Peyer's patch (tissue), 4 donors: ENCODE data around the gene RNF123. TPM values are rescaled to one million over a fixed set of nuclear protein-coding genes. Genes with fewer than 3 reads are reported as not detected.

Experiments
- DNase-seq, 3 donors: peaks; one replicate each; pipeline ENCODE4 v3.0.0-alpha.2; 2017 to 2019
- H3K27ac ChIP-seq, 4 donors: fragments of 200-600 bp; sonication (generic); one replicate each; pipeline ENCODE4 v1.5.1; 2016 to 2019
- H3K27me3 ChIP-seq, 2 donors: fragments of 200-600 bp; sonication (generic); one replicate each; pipeline ENCODE4 v1.5.1; 2019
- H3K36me3 ChIP-seq, 3 donors: fragments of 200-600 bp; sonication (generic); one replicate each; pipeline ENCODE4 v1.5.1; 2016 to 2019
- H3K4me1 ChIP-seq, 4 donors: fragments of 200-600 bp; sonication (generic); one replicate each; pipeline ENCODE4 v1.5.1; 2016 to 2019
- H3K4me3 ChIP-seq, 4 donors: fragments of 200-600 bp; sonication (generic); 1 replicate in 3 of 4; 2 replicates in 1 of 4; pipeline ENCODE4 v1.5.1; 2016 to 2019; ENCODE audit warnings: mild to moderate bottlenecking in 1 of 4
- H3K9me3 ChIP-seq, 4 donors: fragments of 200-600 bp; sonication (generic); one replicate each; pipeline ENCODE4 v1.5.1; 2016 to 2019; ENCODE audit warnings: mild to moderate bottlenecking in 1 of 4
- POLR2A ChIP-seq, 2 donors: fragments of 450-650 bp; IDR thresholded peaks; one replicate each; pipeline ENCODE4 v1.5.1; 2017; ENCODE audit warnings: antibody characterized with exemption in 2 of 2, mild to moderate bottlenecking in 2 of 2, moderate library complexity in 2 of 2
- total RNA-seq, 4 donors: library from RNA; depleted of rRNA; stranded (reverse); fragments of >200 nt; gene quantifications; one replicate each; pipeline ENCODE4 v1.1.0, GENCODE V29; 2016
- TF ChIP-seq, protein P1 (sequence below), 6 experiments: fragments of 450-650 bp in 4 of 6; fragments of 200-600 bp in 2 of 6; sonication (generic) in 1 of 6; IDR thresholded peaks; one replicate each; pipeline ENCODE4 v1.5.1; 2017 to 2019; ENCODE audit warnings: antibody characterized with exemption in 6 of 6, mild to moderate bottlenecking in 3 of 6, moderate library complexity in 1 of 6

The RNF123 gene
- total RNA-seq, 4 donors from 2014 or later: 74.3 to 101 (median 84.3) TPM

- Histone ChIP-seq H3K27ac (no peak overlapping the region), H3K36me3 (peaks cover 0 to 44% (median 0%) of the 10 kb centered on the region in 3 donors), H3K9me3 (no peaks in the 10 kb centered on the region), H3K4me3 (no peak overlapping the region), H3K27me3 (no peaks in the 10 kb centered on the region), H3K4me1 (no peaks in the 10 kb centered on the region)
- TF ChIP-seq, protein P1, sequence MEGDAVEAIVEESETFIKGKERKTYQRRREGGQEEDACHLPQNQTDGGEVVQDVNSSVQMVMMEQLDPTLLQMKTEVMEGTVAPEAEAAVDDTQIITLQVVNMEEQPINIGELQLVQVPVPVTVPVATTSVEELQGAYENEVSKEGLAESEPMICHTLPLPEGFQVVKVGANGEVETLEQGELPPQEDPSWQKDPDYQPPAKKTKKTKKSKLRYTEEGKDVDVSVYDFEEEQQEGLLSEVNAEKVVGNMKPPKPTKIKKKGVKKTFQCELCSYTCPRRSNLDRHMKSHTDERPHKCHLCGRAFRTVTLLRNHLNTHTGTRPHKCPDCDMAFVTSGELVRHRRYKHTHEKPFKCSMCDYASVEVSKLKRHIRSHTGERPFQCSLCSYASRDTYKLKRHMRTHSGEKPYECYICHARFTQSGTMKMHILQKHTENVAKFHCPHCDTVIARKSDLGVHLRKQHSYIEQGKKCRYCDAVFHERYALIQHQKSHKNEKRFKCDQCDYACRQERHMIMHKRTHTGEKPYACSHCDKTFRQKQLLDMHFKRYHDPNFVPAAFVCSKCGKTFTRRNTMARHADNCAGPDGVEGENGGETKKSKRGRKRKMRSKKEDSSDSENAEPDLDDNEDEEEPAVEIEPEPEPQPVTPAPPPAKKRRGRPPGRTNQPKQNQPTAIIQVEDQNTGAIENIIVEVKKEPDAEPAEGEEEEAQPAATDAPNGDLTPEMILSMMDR (IDR thresholded peaks at IDR 0.05): no peak
- TF ChIP-seq POLR2A (IDR thresholded peaks at IDR 0.05): no peak
- DNase-seq: no peak
Observed at GRCh38 chr3:49709852-49710251, 20.5 kb downstream of the RNF123 start.

- Histone ChIP-seq H3K4me1 (no peaks in the 10 kb centered on the region), H3K36me3 (peaks cover 0 to 41% (median 0%) of the 10 kb centered on the region in 3 donors), H3K27me3 (no peaks in the 10 kb centered on the region), H3K9me3 (no peaks in the 10 kb centered on the region), H3K4me3 (no peak overlapping the region), H3K27ac (no peak overlapping the region)
- DNase-seq: no peak
- TF ChIP-seq, protein P1 (IDR thresholded peaks at IDR 0.05): no peak
- TF ChIP-seq POLR2A (IDR thresholded peaks at IDR 0.05): no peak
Observed at GRCh38 chr3:49711489-49711888, 22.1 kb downstream of the RNF123 start.

GRCh38 chr3:49712166-49712565 lies 22.8 kb downstream of the RNF123 start:
- Histone ChIP-seq H3K4me3 (no peak overlapping the region), H3K27ac (no peak overlapping the region), H3K36me3 (peaks cover 0 to 37% (median 0%) of the 10 kb centered on the region in 3 donors), H3K27me3 (no peaks in the 10 kb centered on the region), H3K9me3 (no peaks in the 10 kb centered on the region), H3K4me1 (no peaks in the 10 kb centered on the region)
- no peak for DNase-seq
- TF ChIP-seq, protein P1 (IDR thresholded peaks at IDR 0.05): no peak
- no peak for TF ChIP-seq POLR2A (IDR thresholded peaks at IDR 0.05)

DNA sequence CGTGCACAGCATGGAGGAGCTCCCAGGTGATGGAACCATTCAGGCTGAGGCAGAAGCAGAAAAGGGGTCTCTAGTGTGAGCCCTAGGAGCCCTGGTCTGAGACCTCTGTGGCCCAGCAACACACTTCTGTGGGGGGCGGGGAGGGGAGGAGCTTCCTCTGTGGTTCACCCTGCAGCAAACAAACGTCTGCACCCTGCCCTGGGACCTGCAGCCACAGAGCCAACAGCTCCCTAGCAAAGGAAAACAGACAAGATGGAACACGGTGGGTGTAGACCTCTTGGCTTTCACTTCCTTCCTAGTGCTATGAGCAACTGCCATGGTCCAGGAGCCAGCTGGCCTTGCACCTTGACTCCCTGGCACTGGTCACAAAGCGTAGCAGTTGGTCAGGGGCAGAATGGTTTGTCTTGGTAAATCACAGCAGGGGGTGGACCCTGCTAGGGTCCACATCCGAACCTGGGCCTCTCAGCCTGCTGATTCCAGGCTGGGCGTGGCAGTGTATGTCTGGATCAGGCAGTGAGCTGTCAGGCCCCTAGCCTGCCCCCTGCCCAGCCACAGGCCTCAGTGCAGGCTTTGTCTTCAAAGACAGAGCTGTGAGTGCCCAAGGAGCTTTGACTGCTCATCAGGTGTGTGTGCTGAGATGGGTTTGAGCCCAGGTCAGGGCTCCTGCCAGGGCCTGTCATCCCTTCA lies 23.4 kb downstream of the RNF123 start:
- H3K27me3 ChIP-seq: no peaks in the 10 kb centered on the region
- peaks cover 0 to 37% (median 0%) of the 10 kb centered on the region in 3 donors for H3K36me3 ChIP-seq
- no peaks in the 10 kb centered on the region for H3K4me1 ChIP-seq
- peak in 1 of 3 donors; percentile 49 for DNase-seq
- TF ChIP-seq POLR2A (IDR thresholded peaks at IDR 0.05): no peak
- TF ChIP-seq, protein P1 (IDR thresholded peaks at IDR 0.05): no peak
- no peaks in the 10 kb centered on the region for H3K9me3 ChIP-seq
- H3K4me3 ChIP-seq: no peak overlapping the region
- H3K27ac ChIP-seq: no peak overlapping the region

- peak in 1 of 3 donors; percentile 36 for DNase-seq
- Histone ChIP-seq H3K27ac (no peak overlapping the region), H3K4me3 (no peak overlapping the region), H3K27me3 (no peaks in the 10 kb centered on the region), H3K4me1 (peaks cover 0 to 5% (median 0%) of the 10 kb centered on the region in 4 donors), H3K36me3 (peaks cover 0 to 37% (median 0%) of the 10 kb centered on the region in 3 donors), H3K9me3 (no peaks in the 10 kb centered on the region)
- TF ChIP-seq POLR2A (IDR thresholded peaks at IDR 0.05): no peak
- TF ChIP-seq, protein P1 (IDR thresholded peaks at IDR 0.05): no peak
Observed at GRCh38 chr3:49713336-49714105, 24.2 kb downstream of the RNF123 start.
